ENCODE results near the gene PP2D1. TPM values are rescaled to one million over a fixed set of nuclear protein-coding genes. Genes with fewer than 3 reads are reported as not detected.
"Not testable (repeated sequence)": the region's sequence is repeated elsewhere in the genome, so short reads cannot be mapped to it uniquely, and the experiment has no call there.

Gene PP2D1
- total RNA-seq = not detected

- no peak for DNase-seq (ENCODE audit: low spot score)
These were observed at the start of gene PP2D1 for GRCh38 chr3:20012164-20012563. PP2D1 (minus strand) TSS chr3:20012264; CDS start chr3:20012072, 192 bp downstream.

- DNase-seq (ENCODE audit: low spot score) = no peak
These were observed 49.1 kb upstream of the PP2D1 start for GRCh38 chr3:20060974-20061685.

GRCh38 chr3:20059929-20060328 lies 47.9 kb upstream of the PP2D1 start:
- DNase-seq (ENCODE audit: low spot score) = no peak

- DNase-seq (ENCODE audit: low spot score) = no peak
These were observed 45.6 kb upstream of the PP2D1 start for GRCh38 chr3:20057612-20058180.

GRCh38 chr3:20056725-20057611 lies 44.9 kb upstream of the PP2D1 start:
- peak; percentile 27 for DNase-seq (ENCODE audit: low spot score)

- no peak for DNase-seq (ENCODE audit: low spot score)
These were observed 43.8 kb upstream of the PP2D1 start for GRCh38 chr3:20055842-20056241.

- no peak for DNase-seq (ENCODE audit: low spot score)
These were observed 43.1 kb upstream of the PP2D1 start for GRCh38 chr3:20055020-20055775.

GRCh38 chr3:20054549-20054987 lies 42.5 kb upstream of the PP2D1 start:
- peak; percentile 84 for DNase-seq (ENCODE audit: low spot score)

GRCh38 chr3:20052851-20053250 lies 40.8 kb upstream of the PP2D1 start:
- no peak for DNase-seq (ENCODE audit: low spot score)

GRCh38 chr3:20051123-20051806 lies 39.2 kb upstream of the PP2D1 start:
- DNase-seq (ENCODE audit: low spot score) = no peak

- DNase-seq (ENCODE audit: low spot score) = no peak
These were observed 36.2 kb upstream of the PP2D1 start for GRCh38 chr3:20047976-20048883.

GRCh38 chr3:20047341-20047779 lies 35.3 kb upstream of the PP2D1 start:
- no peak for DNase-seq (ENCODE audit: low spot score)

GRCh38 chr3:20046556-20046955 lies 34.5 kb upstream of the PP2D1 start:
- DNase-seq (ENCODE audit: low spot score) = no peak

- not testable (repeated sequence) for DNase-seq (ENCODE audit: low spot score)
These were observed 33.1 kb upstream of the PP2D1 start for GRCh38 chr3:20045141-20045540.

GRCh38 chr3:20043825-20044224 lies 31.8 kb upstream of the PP2D1 start:
- no peak for DNase-seq (ENCODE audit: low spot score)

- peak; percentile 82 for DNase-seq (ENCODE audit: low spot score)
These were observed 31.3 kb upstream of the PP2D1 start for GRCh38 chr3:20043396-20043795.

- DNase-seq (ENCODE audit: low spot score) = no peak
These were observed 30.3 kb upstream of the PP2D1 start for GRCh38 chr3:20042331-20042730.

GRCh38 chr3:20041197-20041780 lies 29.2 kb upstream of the PP2D1 start:
- DNase-seq (ENCODE audit: low spot score) = peak; percentile 83

- peak; percentile 69 for DNase-seq (ENCODE audit: low spot score)
These were observed 28.6 kb upstream of the PP2D1 start for GRCh38 chr3:20040548-20041196.

Measured in mucosa of gallbladder (tissue), 1 donor.